H1 (cell line): ENCODE data around the gene KLRF1. TPM values are rescaled to one million over a fixed set of nuclear protein-coding genes. Genes with fewer than 3 reads are reported as not detected.

Experiments
- CTCF ChIA-PET: fragments of 300-600 bp; sonication (Branson Sonifier 250); formaldehyde crosslinking; loops from one replicate; lab custom pipeline; 2021; ENCODE audit not compliant: partially characterized antibody; lab: Charles Lee
- POLR2A ChIA-PET: fragments of 300-600 bp; sonication (Branson Sonifier 250); formaldehyde crosslinking; loops from one replicate; lab custom pipeline; 2021; ENCODE audit warnings: inconsistent platforms; ENCODE audit not compliant: partially characterized antibody; lab: Charles Lee
- DNase-seq, 2 experiments: peaks; one replicate each; pipeline versions ENCODE4 v3.0.0 to v3.0.0-alpha.2; 2010 to 2022; ENCODE audit warnings: low spot score in 2 of 2, low read depth in 1 of 2, mixed read lengths in 1 of 2
- FAIRE-seq: peaks from 2 replicates; lab custom pipeline; 2011; peaks lifted over from hg19 to GRCh38; lab: Jason Lieb, UNC
- H2AFZ ChIP-seq: 2 replicates; pipeline ENCODE4 v1.8.1; 2012; ENCODE audit warnings: low read length, inconsistent platforms
- H2AK5ac ChIP-seq: 2 replicates; pipeline ENCODE4 v1.6.1; 2013; ENCODE audit warnings: low read depth, low read length
- H2BK120ac ChIP-seq: replicated peaks from 2 replicates; pipeline ENCODE3; 2013; ENCODE audit warnings: low read depth, low read length, inconsistent platforms
- H2BK12ac ChIP-seq: 2 replicates; pipeline ENCODE4 v1.6.1; 2013; ENCODE audit warnings: low read depth, low read length
- H2BK15ac ChIP-seq: 2 replicates; pipeline ENCODE4 v1.6.1; 2013; ENCODE audit warnings: low read length
- H2BK20ac ChIP-seq: 2 replicates; pipeline ENCODE4 v1.6.1; 2013; ENCODE audit warnings: low read length
- H2BK5ac ChIP-seq: 2 replicates; pipeline ENCODE4 v1.6.1; 2013; ENCODE audit warnings: low read depth, low read length
- H3K14ac ChIP-seq: 2 replicates; pipeline ENCODE4 v1.6.1; 2013; ENCODE audit warnings: inconsistent platforms; ENCODE audit not compliant: insufficient read length
- H3K18ac ChIP-seq: 2 replicates; pipeline ENCODE4 v1.6.1; 2013; ENCODE audit warnings: low read length; ENCODE audit errors: extremely low read depth
- H3K23ac ChIP-seq: 2 replicates; pipeline ENCODE4 v1.6.1; 2013; ENCODE audit warnings: inconsistent platforms; ENCODE audit not compliant: insufficient read length
- H3K23me2 ChIP-seq: 2 replicates; pipeline ENCODE4 v1.6.1; 2013; ENCODE audit warnings: low read depth, low read length
- H3K27ac ChIP-seq: 2 replicates; pipeline ENCODE4 v1.6.1; 2011; ENCODE audit warnings: low read depth, low read length, inconsistent platforms
- H3K27me3 ChIP-seq, 4 experiments: replicated peaks in 1 of 4; 1 replicate in 1 of 4; 2 replicates in 3 of 4; pipeline versions ENCODE4 v1.6.1 to v1.8.1; 2011 to 2013; ENCODE audit warnings: low read length in 3 of 4, mild to moderate bottlenecking in 3 of 4, inconsistent platforms in 2 of 4, mixed read lengths in 2 of 4, moderate library complexity in 1 of 4; ENCODE audit not compliant: control insufficient read depth in 3 of 4, insufficient read depth in 3 of 4; ENCODE audit errors: extremely low read depth in 1 of 4
- H3K36me3 ChIP-seq, 4 experiments: 2 replicates each; pipeline versions ENCODE4 v1.6.1 to v1.8.1; 2011 to 2013; ENCODE audit warnings: mild to moderate bottlenecking in 4 of 4, low read length in 3 of 4, moderate library complexity in 2 of 4, control low read depth in 1 of 4, inconsistent platforms in 1 of 4; ENCODE audit not compliant: insufficient read depth in 4 of 4, control insufficient read depth in 2 of 4
- H3K4ac ChIP-seq: replicated peaks from 2 replicates; pipeline ENCODE3; 2013; ENCODE audit warnings: low read length, low read depth, mixed read lengths, inconsistent platforms; ENCODE audit not compliant: insufficient read length
- H3K4me1 ChIP-seq, 4 experiments: replicated peaks in 1 of 4; 1 replicate in 1 of 4; 2 replicates in 3 of 4; pipeline versions ENCODE4 v1.6.1 to v1.8.1; 2011 to 2013; ENCODE audit warnings: low read length in 3 of 4, inconsistent platforms in 2 of 4, mixed read lengths in 1 of 4; ENCODE audit not compliant: insufficient read depth in 4 of 4, control insufficient read depth in 3 of 4
- H3K4me2 ChIP-seq, 2 experiments: 2 replicates each; pipeline versions ENCODE4 v1.6.1 to v1.8.1; 2011 to 2013; ENCODE audit warnings: low read depth in 2 of 2, low read length in 2 of 2, control low read depth in 1 of 2, inconsistent platforms in 1 of 2, mild to moderate bottlenecking in 1 of 2; ENCODE audit not compliant: insufficient read depth in 1 of 2
- H3K4me3 ChIP-seq, 4 experiments: fragments of 200-600, 300-600 bp in 1 of 4; sonication (generic), shearing (Covaris generic), sonication (Bioruptor Twin) in 1 of 4; 2 replicates each; pipeline versions ENCODE4 v1.5.1 to v1.8.1; 2011 to 2016; ENCODE audit warnings: low read length in 4 of 4, low read depth in 3 of 4, control low read depth in 2 of 4, inconsistent platforms in 2 of 4, mild to moderate bottlenecking in 2 of 4, mixed read lengths in 1 of 4, moderate library complexity in 1 of 4; ENCODE audit not compliant: insufficient read depth in 2 of 4; ENCODE audit errors: extremely low read depth in 1 of 4
- H3K56ac ChIP-seq: replicated peaks from 2 replicates; pipeline ENCODE3; 2013; ENCODE audit warnings: low read depth, mild to moderate bottlenecking, mixed read lengths, low read length, inconsistent platforms; ENCODE audit not compliant: insufficient read length
- H3K79me1 ChIP-seq: 2 replicates; pipeline ENCODE4 v1.6.1; 2013; ENCODE audit warnings: low read depth, low read length, control low read depth
- H3K79me2 ChIP-seq, 2 experiments: 2 replicates each; pipeline versions ENCODE4 v1.6.1 to v1.8.1; 2012 to 2013; ENCODE audit warnings: low read length in 2 of 2, mild to moderate bottlenecking in 2 of 2, inconsistent platforms in 1 of 2; ENCODE audit not compliant: insufficient read depth in 2 of 2, control insufficient read depth in 1 of 2
- H3K9ac ChIP-seq, 4 experiments: replicated peaks in 1 of 4; 1 replicate in 1 of 4; 2 replicates in 3 of 4; pipeline versions ENCODE4 v1.6.1 to v1.8.1; 2011 to 2013; ENCODE audit warnings: low read depth in 3 of 4, low read length in 3 of 4, control low read depth in 2 of 4, mild to moderate bottlenecking in 2 of 4, moderate library complexity in 2 of 4, inconsistent platforms in 1 of 4; ENCODE audit errors: extremely low read depth in 1 of 4
- H3K9me3 ChIP-seq, 2 experiments: 2 replicates each; pipeline versions ENCODE4 v1.6.1 to v1.8.1; 2012 to 2013; ENCODE audit warnings: mild to moderate bottlenecking in 2 of 2, moderate library complexity in 2 of 2, control low read depth in 1 of 2, inconsistent platforms in 1 of 2, low read depth in 1 of 2, low read length in 1 of 2, mixed read lengths in 1 of 2; ENCODE audit not compliant: insufficient read depth in 2 of 2
- H4K20me1 ChIP-seq, 2 experiments: replicated peaks in 1 of 2; 2 replicates each; pipeline versions ENCODE3 to v1.8.1; 2011 to 2013; ENCODE audit warnings: inconsistent platforms in 2 of 2, low read length in 2 of 2, mild to moderate bottlenecking in 1 of 2; ENCODE audit not compliant: insufficient read depth in 2 of 2, control insufficient read depth in 1 of 2
- H4K5ac ChIP-seq: 2 replicates; pipeline ENCODE4 v1.6.1; 2013; ENCODE audit warnings: low read length, low read depth, mixed read lengths, inconsistent platforms; ENCODE audit not compliant: insufficient read length
- H4K8ac ChIP-seq: 2 replicates; pipeline ENCODE4 v1.8.0; 2013; ENCODE audit warnings: mild to moderate bottlenecking, moderate library complexity, low read length, inconsistent platforms; ENCODE audit not compliant: insufficient read depth; ENCODE audit errors: extremely low read depth
- H4K91ac ChIP-seq: replicated peaks from 2 replicates; pipeline ENCODE3; 2013; ENCODE audit warnings: low read length, mixed read lengths, inconsistent platforms; ENCODE audit not compliant: insufficient read length
- BACH1 ChIP-seq: IDR thresholded peaks from 2 replicates; pipeline ENCODE4 v1.6.1; 2012; ENCODE audit warnings: low read length, improper control_type of control experiment
- CEBPB ChIP-seq: IDR thresholded peaks from 2 replicates; pipeline ENCODE4 v1.6.1; 2012; ENCODE audit warnings: low read depth, low read length
- CREB1 ChIP-seq: IDR thresholded peaks from 2 replicates; pipeline ENCODE4 v1.6.1; 2012; ENCODE audit warnings: inconsistent platforms
- CTCF ChIP-seq, 3 experiments: IDR thresholded peaks; 1 replicate in 2 of 3; 2 replicates in 1 of 3; pipeline versions ENCODE4 v1.5.1 to v1.6.1; 2011; ENCODE audit warnings: low read length in 3 of 3, mild to moderate bottlenecking in 3 of 3, inconsistent platforms in 2 of 3, low read depth in 1 of 3, moderate library complexity in 1 of 3; ENCODE audit not compliant: insufficient read depth in 1 of 3; ENCODE audit errors: control extremely low read depth in 1 of 3
- EGR1 ChIP-seq: IDR thresholded peaks from 2 replicates; pipeline ENCODE4 v1.6.1; 2011; ENCODE audit warnings: low read depth, low read length, borderline replicate concordance
- EP300 ChIP-seq, 2 experiments: IDR thresholded peaks; 1 replicate in 1 of 2; 2 replicates in 1 of 2; pipeline ENCODE4 v1.6.1; 2011 to 2012; ENCODE audit warnings: low read depth in 2 of 2, low read length in 2 of 2, mild to moderate bottlenecking in 2 of 2, borderline replicate concordance in 1 of 2, inconsistent platforms in 1 of 2, moderate library complexity in 1 of 2
- GTF2F1 ChIP-seq: IDR thresholded peaks from 2 replicates; pipeline ENCODE4 v1.6.1; 2012; ENCODE audit warnings: low read depth, low read length, improper control_type of control experiment, borderline replicate concordance
- JUND ChIP-seq: IDR thresholded peaks from 2 replicates; pipeline ENCODE4 v1.6.1; 2011; ENCODE audit warnings: mild to moderate bottlenecking, improper control_type of control experiment, low read length
- SP1 ChIP-seq: IDR thresholded peaks from 2 replicates; pipeline ENCODE4 v1.6.1; 2011; ENCODE audit warnings: low read depth, low read length
- SUZ12 ChIP-seq: fragments of 200-600 bp; sonication (generic); IDR thresholded peaks from 2 replicates; pipeline ENCODE4 v1.6.1; 2012; ENCODE audit warnings: mild to moderate bottlenecking, inconsistent platforms, low read length, moderate library complexity, mixed read lengths
- ZNF274 ChIP-seq: IDR thresholded peaks from 2 replicates; pipeline ENCODE4 v1.7.0; 2012; ENCODE audit warnings: low read length, borderline replicate concordance; ENCODE audit errors: extremely low read depth
- WGBS, 2 experiments: shearing (Covaris generic) in 1 of 2; methylation state at CpG; one replicate each; pipeline versions ENCODE4 v1.1.6 to v1.1.7; 2013 to 2015; ENCODE audit warnings: low lambda C conversion rate in 2 of 2, mixed read lengths in 2 of 2, inconsistent platforms in 1 of 2, low coverage in 1 of 2, missing lambda C conversion rate in 1 of 2; ENCODE audit not compliant: insufficient replicate concordance in 2 of 2, insufficient coverage in 1 of 2, insufficient read length in 1 of 2; ENCODE audit errors: extremely low coverage in 1 of 2, missing lambda C conversion rate in 1 of 2; 5-methylcytosine and 5-hydroxymethylcytosine counted together
- polyA plus RNA-seq, 7 experiments: library from polyadenylated mRNA; depleted of rRNA in 3 of 7; stranded (reverse) in 5 of 7; unstranded in 2 of 7; fragments of >200 nt in 5 of 7; fragments of 200-250 nt in 2 of 7; gene quantifications; 1 replicate in 5 of 7; 2 replicates in 1 of 7; 4 replicates in 1 of 7; pipeline versions ENCODE4 v1.2.1 to v1.2.3, GENCODE V29; 2011 to 2013; ENCODE audit warnings: missing spikeins in 2 of 7, mixed read lengths in 2 of 7
- total RNA-seq: library from RNA; stranded (reverse); fragmentation: NEBNext Ultra II Directional; extraction: Animal tissue kit (Norgen Biotek cat#: 25700); gene quantifications from 2 replicates; pipeline ENCODE4 v1.2.1, GENCODE V29; 2021

Gene KLRF1
- total and polyA plus RNA-seq, 2 of the 8 experiments (the other 6 are each of a cell fraction or from before 2014, with no cell fraction given): not detected

DNA sequence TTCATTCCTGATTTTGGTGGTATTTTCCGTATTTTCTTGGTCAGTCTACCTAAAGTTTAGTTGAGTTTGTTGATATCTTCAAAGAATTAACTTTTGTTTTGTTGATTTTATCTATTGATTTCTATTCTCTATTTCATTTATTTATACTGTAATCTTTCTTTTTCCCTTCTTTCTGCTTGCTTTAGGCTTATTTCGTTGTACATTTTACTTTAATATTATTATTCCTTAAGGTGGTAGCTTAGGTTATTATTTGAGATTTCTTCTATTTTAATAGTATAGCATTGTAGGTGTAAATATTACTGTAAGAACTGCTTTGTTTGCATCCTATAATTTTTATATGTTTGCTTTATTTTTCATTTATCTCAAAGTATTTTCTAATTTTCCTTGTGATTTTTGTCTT, 21.4 kb upstream of the KLRF1 start:
- Histone ChIP-seq H3K23me2 (no peaks in the 10 kb centered on the region), H2BK12ac (no peak overlapping the region), H3K4me1 (no peaks in the 10 kb centered on the region), H3K14ac (no peak overlapping the region), H3K79me1 (no peaks in the 10 kb centered on the region), H3K4ac (no peak overlapping the region), H2AFZ (no peak overlapping the region), H4K5ac (no peak overlapping the region), H3K18ac (no peak overlapping the region), H4K8ac (no peak overlapping the region), H2AK5ac (no peak overlapping the region), H3K36me3 (no peaks in the 10 kb centered on the region), H2BK20ac (no peak overlapping the region), H3K9me3 (no peaks in the 10 kb centered on the region), H3K9ac (no peak overlapping the region), H4K20me1 (no peaks in the 10 kb centered on the region), H2BK5ac (no peak overlapping the region), H3K23ac (no peak overlapping the region), H3K4me2 (no peak overlapping the region), H3K27ac (no peak overlapping the region), H2BK15ac (no peak overlapping the region), H3K4me3 (no peak overlapping the region), H3K79me2 (no peaks in the 10 kb centered on the region), H2BK120ac (no peak overlapping the region), H4K91ac (no peak overlapping the region), H3K27me3 (no peaks in the 10 kb centered on the region), H3K56ac (no peak overlapping the region)
- FAIRE-seq (no peak), DNase-seq (no peak)
- POLR2A ChIA-PET: no interaction called here
- CTCF ChIA-PET: interaction anchor here (0.6 kb wide), 1 partner anchor 63 kb away, joined by 4 read pairs; no protein-coding TSS in a partner anchor
- 84% methylated on average over 2 of the region's 2 CpGs; no CpG with 5 or more reads in 1 of the 2 experiments for WGBS, 2 experiments
- TF ChIP-seq CEBPB (no peak), JUND (no peak), BACH1 (no peak), EP300 (IDR thresholded peaks at IDR 0.05; ENCODE audit: borderline replicate concordance in 1 of 2, low read depth in 2 of 2, low read length in 2 of 2) (no peak), SP1 (no peak), EGR1 (no peak), CTCF (IDR thresholded peaks at IDR 0.05; ENCODE audit: control extremely low read depth in 1 of 3, insufficient read depth in 1 of 3, low read depth in 1 of 3, low read length in 3 of 3) (no peak), CREB1 (no peak), SUZ12 (no peak), ZNF274 (no peak), GTF2F1 (no peak)
